Measurements from ENCODE around the gene MTFP1. TPM values are rescaled to one million over a fixed set of nuclear protein-coding genes. Genes with fewer than 3 reads are reported as not detected.

The MTFP1 gene
- total and polyA plus RNA-seq, 9 of the 15 experiments (the other 6 are each of a cell fraction or from before 2014, with no cell fraction given) = 10.7 to 52.0 (median 30.1) TPM

DNA sequence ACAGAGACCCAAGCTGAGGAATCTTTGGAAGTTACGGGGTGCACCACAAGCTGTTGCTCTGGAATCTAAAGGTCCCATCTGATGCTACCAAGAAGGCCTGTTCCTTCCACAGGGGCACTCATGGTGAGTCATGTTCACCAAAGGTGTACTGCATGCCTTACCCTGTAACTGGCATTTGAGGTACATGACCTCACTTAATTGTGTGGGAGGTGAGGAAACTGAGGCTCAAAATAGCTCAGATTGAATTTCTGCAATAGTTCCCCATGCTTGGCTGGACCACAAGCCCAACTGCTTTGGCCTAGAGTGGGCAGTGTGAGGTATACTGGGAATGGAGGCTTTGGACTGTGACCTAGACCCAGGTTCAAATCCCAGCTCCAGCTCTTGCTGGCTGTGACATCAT lies 8.2 kb downstream of the MTFP1 start:
- POLR2A ChIA-PET = interaction anchor here (0.6 kb wide), 1 partner anchor 130 kb away, joined by 3 read pairs; no protein-coding TSS in a partner anchor
- intact Hi-C loops (cut with micrococcal nuclease) (no loop called here), in situ Hi-C loops (cut with MboI) (no loop called here)
- H3K79me2 ChIP-seq (ENCODE audit: control insufficient read depth, insufficient read depth, low read length) = no peaks in the 10 kb centered on the region
- no peaks in the 10 kb centered on the region for H3K9me1 ChIP-seq (ENCODE audit: control insufficient read depth, insufficient read depth, low read length)
- FAIRE-seq (no peak), ATAC-seq (no peak), DNase-seq (ENCODE audit: extremely low read depth in 1 of 4, low spot score in 3 of 4) (no peak)
- H3K36me3 ChIP-seq (ENCODE audit: control insufficient read depth, insufficient read depth, low read length) = peaks cover 2% of the 10 kb centered on the region; the same call in 1 of the 3 replicates
- no peaks in the 10 kb centered on the region for H4K20me1 ChIP-seq (replicated peaks; ENCODE audit: control insufficient read depth, insufficient read depth, low read length)
- H3K4me3 ChIP-seq = no peak overlapping the region
- no peaks in the 10 kb centered on the region; the same call in 1 of the 2 replicates for H3K9me3 ChIP-seq (replicated peaks; ENCODE audit: control insufficient read depth, insufficient read depth, low read depth, low read length)
- no peak overlapping the region for H3K9ac ChIP-seq (ENCODE audit: insufficient read depth in 1 of 2, low read depth in 2 of 2, low read length in 2 of 2)
- no peak overlapping the region for H3K4me2 ChIP-seq (ENCODE audit: insufficient read depth, low read length)
- no peak overlapping the region for H3K27ac ChIP-seq (ENCODE audit: extremely low read depth, low read depth, low read length)
- CTCF ChIA-PET (ENCODE audit: low intra/inter-chr PET ratio) = no interaction called here
- 83% methylated on average over 1 of the region's 1 CpG for WGBS (ENCODE audit: insufficient coverage, low coverage, missing lambda C conversion rate)
- peaks cover 16 to 20% of the 10 kb centered on the region in 2 experiments for H3K4me1 ChIP-seq (replicated peaks in 1 of 2; ENCODE audit: control insufficient read depth in 2 of 2, insufficient read depth in 2 of 2, low read length in 2 of 2)
- H3K27me3 ChIP-seq (ENCODE audit: control insufficient read depth in 2 of 2, insufficient read depth in 2 of 2, low read length in 2 of 2) = no peaks in the 10 kb centered on the region
- no TSS peak for BruUV-seq (replicated peaks)
- no peak overlapping the region for H2AFZ ChIP-seq (ENCODE audit: low read depth, low read length)
- no peak for TF ChIP-seq MYNN (IDR thresholded peaks at IDR 0.05)
- no peak for TF ChIP-seq MYNN (CRISPR knock-in tag; IDR thresholded peaks at IDR 0.05)
- no peak for TF ChIP-seq SP2 (IDR thresholded peaks at IDR 0.05; ENCODE audit: extremely low read depth, low read depth, low read length, poor library complexity, severe bottlenecking)
- no peak for TF ChIP-seq ZNF134 (CRISPR knock-in tag; conservative IDR thresholded peaks at IDR 0.05)
- no peak for TF ChIP-seq SMARCC2 (IDR thresholded peaks at IDR 0.05; ENCODE audit: low read depth)
- no peak for TF ChIP-seq PYGO2 (tag; IDR thresholded peaks at IDR 0.05)
- no peak for TF ChIP-seq HES1 (IDR thresholded peaks at IDR 0.05; ENCODE audit: low read depth)
- TF ChIP-seq, protein P1, sequence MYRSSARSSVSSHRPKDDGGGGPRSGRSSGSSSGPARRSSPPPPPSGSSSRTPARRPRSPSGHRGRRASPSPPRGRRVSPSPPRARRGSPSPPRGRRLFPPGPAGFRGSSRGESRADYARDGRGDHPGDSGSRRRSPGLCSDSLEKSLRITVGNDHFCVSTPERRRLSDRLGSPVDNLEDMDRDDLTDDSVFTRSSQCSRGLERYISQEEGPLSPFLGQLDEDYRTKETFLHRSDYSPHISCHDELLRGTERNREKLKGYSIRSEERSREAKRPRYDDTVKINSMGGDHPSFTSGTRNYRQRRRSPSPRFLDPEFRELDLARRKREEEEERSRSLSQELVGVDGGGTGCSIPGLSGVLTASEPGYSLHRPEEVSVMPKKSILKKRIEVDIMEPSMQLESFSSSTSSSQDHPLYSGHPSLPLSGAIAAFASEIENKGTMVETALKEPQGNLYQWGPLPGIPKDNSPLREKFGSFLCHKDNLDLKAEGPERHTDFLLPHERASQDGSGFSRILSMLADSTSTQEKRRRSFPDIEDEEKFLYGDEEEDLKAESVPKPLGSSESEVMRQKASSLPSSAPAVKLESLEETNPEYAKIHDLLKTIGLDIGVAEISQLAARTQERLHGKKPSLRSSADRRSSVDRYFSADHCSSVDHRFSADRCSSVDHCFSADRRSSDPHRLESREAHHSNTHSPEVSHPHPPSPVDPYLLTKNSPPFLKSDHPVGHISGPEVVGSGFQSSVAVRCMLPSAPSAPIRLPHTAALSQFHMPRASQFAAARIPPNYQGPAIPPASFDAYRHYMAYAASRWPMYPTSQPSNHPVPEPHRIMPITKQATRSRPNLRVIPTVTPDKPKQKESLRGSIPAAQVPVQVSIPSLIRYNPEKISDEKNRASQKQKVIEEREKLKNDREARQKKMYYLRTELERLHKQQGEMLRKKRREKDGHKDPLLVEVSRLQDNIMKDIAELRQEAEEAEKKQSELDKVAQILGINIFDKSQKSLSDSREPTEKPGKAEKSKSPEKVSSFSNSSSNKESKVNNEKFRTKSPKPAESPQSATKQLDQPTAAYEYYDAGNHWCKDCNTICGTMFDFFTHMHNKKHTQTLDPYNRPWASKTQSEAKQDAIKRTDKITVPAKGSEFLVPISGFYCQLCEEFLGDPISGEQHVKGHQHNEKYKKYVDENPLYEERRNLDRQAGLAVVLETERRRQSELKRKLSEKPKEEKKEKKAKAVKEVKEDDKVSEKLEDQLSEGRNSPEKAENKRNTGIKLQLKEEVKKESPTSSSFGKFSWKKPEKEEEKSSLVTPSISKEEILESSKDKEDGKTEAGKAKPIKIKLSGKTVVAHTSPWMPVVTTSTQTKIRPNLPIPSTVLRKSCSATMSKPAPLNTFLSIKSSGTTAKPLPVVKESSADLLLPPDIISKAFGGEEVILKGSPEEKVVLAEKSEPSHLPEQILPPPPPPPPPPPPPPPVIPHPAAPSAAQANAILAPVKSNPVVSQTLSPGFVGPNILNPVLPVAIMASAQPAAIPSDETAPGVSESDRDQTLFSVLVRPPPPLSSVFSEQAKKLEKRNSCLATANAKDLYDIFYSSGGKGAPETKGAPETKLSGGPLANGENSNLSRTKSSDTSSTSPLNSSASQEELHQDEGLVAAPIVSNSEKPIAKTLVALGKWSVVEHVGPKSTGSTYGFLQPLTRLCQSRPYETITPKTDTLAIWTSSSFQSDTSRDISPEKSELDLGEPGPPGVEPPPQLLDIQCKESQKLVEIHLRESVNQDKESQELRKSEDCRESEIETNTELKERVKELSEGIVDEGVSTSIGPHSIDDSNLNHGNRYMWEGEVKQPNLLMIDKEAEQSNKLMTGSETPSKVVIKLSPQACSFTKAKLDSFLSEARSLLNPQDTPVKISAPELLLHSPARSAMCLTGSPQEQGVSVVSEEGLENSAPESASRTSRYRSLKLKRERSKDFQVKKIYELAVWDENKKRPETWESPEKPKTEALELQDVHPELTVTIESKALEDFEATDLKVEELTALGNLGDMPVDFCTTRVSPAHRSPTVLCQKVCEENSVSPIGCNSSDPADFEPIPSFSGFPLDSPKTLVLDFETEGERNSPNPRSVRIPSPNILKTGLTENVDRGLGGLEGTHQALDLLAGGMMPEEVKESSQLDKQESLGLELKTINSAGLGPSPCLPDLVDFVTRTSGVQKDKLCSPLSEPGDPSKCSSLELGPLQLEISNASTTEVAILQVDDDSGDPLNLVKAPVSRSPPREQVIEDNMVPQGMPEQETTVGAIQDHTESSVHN (IDR thresholded peaks at IDR 0.05; ENCODE audit: borderline replicate concordance in 1 of 2, low read depth in 1 of 2) = no peak
- no peak for TF ChIP-seq KDM1A (IDR thresholded peaks at IDR 0.05)
- TF ChIP-seq, protein P2, sequence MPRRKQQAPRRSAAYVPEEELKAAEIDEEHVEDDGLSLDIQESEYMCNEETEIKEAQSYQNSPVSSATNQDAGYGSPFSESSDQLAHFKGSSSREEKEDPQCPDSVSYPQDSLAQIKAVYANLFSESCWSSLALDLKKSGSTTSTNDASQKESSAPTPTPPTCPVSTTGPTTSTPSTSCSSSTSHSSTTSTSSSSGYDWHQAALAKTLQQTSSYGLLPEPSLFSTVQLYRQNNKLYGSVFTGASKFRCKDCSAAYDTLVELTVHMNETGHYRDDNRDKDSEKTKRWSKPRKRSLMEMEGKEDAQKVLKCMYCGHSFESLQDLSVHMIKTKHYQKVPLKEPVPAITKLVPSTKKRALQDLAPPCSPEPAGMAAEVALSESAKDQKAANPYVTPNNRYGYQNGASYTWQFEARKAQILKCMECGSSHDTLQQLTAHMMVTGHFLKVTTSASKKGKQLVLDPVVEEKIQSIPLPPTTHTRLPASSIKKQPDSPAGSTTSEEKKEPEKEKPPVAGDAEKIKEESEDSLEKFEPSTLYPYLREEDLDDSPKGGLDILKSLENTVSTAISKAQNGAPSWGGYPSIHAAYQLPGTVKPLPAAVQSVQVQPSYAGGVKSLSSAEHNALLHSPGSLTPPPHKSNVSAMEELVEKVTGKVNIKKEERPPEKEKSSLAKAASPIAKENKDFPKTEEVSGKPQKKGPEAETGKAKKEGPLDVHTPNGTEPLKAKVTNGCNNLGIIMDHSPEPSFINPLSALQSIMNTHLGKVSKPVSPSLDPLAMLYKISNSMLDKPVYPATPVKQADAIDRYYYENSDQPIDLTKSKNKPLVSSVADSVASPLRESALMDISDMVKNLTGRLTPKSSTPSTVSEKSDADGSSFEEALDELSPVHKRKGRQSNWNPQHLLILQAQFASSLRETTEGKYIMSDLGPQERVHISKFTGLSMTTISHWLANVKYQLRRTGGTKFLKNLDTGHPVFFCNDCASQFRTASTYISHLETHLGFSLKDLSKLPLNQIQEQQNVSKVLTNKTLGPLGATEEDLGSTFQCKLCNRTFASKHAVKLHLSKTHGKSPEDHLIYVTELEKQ (CRISPR knock-in tag; IDR thresholded peaks at IDR 0.05) = no peak
- no peak for TF ChIP-seq BRCA1 (IDR thresholded peaks at IDR 0.05)
- TF ChIP-seq BRCA1 (CRISPR knock-in tag; IDR thresholded peaks at IDR 0.05) = no peak
